ENCODE measurements around the gene TBC1D23. TPM values are rescaled to one million over a fixed set of nuclear protein-coding genes. Genes with fewer than 3 reads are reported as not detected.

The TBC1D23 gene
- total and polyA plus RNA-seq, 9 of the 15 experiments (the other 6 are each of a cell fraction or from before 2014, with no cell fraction given) = 23.4 to 85.8 (median 43.7) TPM

- FAIRE-seq = no peak
- no peak for DNase-seq (ENCODE audit: extremely low read depth in 1 of 4, low spot score in 3 of 4)
- Histone ChIP-seq H3K4me2 (ENCODE audit: insufficient read depth, low read length) (no peak overlapping the region), H3K9me1 (ENCODE audit: control insufficient read depth, insufficient read depth, low read length) (no peaks in the 10 kb centered on the region), H3K9ac (ENCODE audit: insufficient read depth in 1 of 2, low read depth in 2 of 2, low read length in 2 of 2) (no peak overlapping the region), H4K20me1 (replicated peaks; ENCODE audit: control insufficient read depth, insufficient read depth, low read length) (no peaks in the 10 kb centered on the region), H3K79me2 (ENCODE audit: control insufficient read depth, insufficient read depth, low read length) (peaks cover 7% of the 10 kb centered on the region; the same call in 2 of the 3 replicates), H2AFZ (ENCODE audit: low read depth, low read length) (no peak overlapping the region), H3K36me3 (ENCODE audit: control insufficient read depth, insufficient read depth, low read length) (peaks cover 6% of the 10 kb centered on the region; the same call in 1 of the 3 replicates), H3K9me3 (replicated peaks; ENCODE audit: control insufficient read depth, insufficient read depth, low read depth, low read length) (no peaks in the 10 kb centered on the region), H3K4me1 (replicated peaks in 1 of 2; ENCODE audit: control insufficient read depth in 2 of 2, insufficient read depth in 2 of 2, low read length in 2 of 2) (peaks cover 9 to 14% of the 10 kb centered on the region in 2 experiments; a peak in 4 of 5 replicates), H3K27me3 (ENCODE audit: control insufficient read depth in 2 of 2, insufficient read depth in 2 of 2, low read length in 2 of 2) (no peaks in the 10 kb centered on the region), H3K27ac (ENCODE audit: extremely low read depth, low read depth, low read length) (no peak overlapping the region), H3K4me3 (no peak overlapping the region)
- TF ChIP-seq NFIC (IDR thresholded peaks at IDR 0.05) = peak; percentile 31; the same call in 1 of the 2 replicates
- TF ChIP-seq MAZ (CRISPR knock-in tag; conservative IDR thresholded peaks at IDR 0.05 in 1 of 2, IDR thresholded peaks at IDR 0.05 in 1 of 2) = no peak
- in situ Hi-C loops (cut with MboI) = no loop called here
- ATAC-seq = no peak
- intact Hi-C loops (cut with micrococcal nuclease) = no loop called here
- no TSS peak for BruUV-seq (replicated peaks)
- ChIA-PET CTCF (ENCODE audit: low intra/inter-chr PET ratio) (no interaction called here), POLR2A (interaction anchor here (0.6 to 1.3 kb wide), 2 partner anchors 8 to 10 kb away, joined by 3 to 4 read pairs; no protein-coding TSS in a partner anchor)
- WGBS (ENCODE audit: insufficient coverage, low coverage, missing lambda C conversion rate) = 44% methylated on average over 8 of the region's 10 CpGs
These were observed 78.1 kb downstream of the TBC1D23 start for GRCh38 chr3:100338911-100339310.

- no peaks in the 10 kb centered on the region for H4K20me1 ChIP-seq (replicated peaks; ENCODE audit: control insufficient read depth, insufficient read depth, low read length)
- in situ Hi-C loops (cut with MboI) = no loop called here
- H3K79me2 ChIP-seq (ENCODE audit: control insufficient read depth, insufficient read depth, low read length) = peaks cover 6% of the 10 kb centered on the region; the same call in 2 of the 3 replicates
- BruUV-seq (replicated peaks) = no TSS peak
- intact Hi-C loops (cut with micrococcal nuclease) = no loop called here
- 83% methylated on average over 5 of the region's 5 CpGs for WGBS (ENCODE audit: insufficient coverage, low coverage, missing lambda C conversion rate)
- ATAC-seq = no peak
- ChIA-PET POLR2A (interaction anchor here (1.3 kb wide), 1 partner anchor 9 kb away, joined by 4 read pairs; no protein-coding TSS in a partner anchor), CTCF (ENCODE audit: low intra/inter-chr PET ratio) (no interaction called here)
- H3K9me3 ChIP-seq (replicated peaks; ENCODE audit: control insufficient read depth, insufficient read depth, low read depth, low read length) = no peaks in the 10 kb centered on the region
- no peak for DNase-seq (ENCODE audit: extremely low read depth in 1 of 4, low spot score in 3 of 4)
- no peak overlapping the region for H3K4me2 ChIP-seq (ENCODE audit: insufficient read depth, low read length)
- no peak overlapping the region for H3K4me3 ChIP-seq
- no peaks in the 10 kb centered on the region for H3K9me1 ChIP-seq (ENCODE audit: control insufficient read depth, insufficient read depth, low read length)
- H3K36me3 ChIP-seq (ENCODE audit: control insufficient read depth, insufficient read depth, low read length) = peaks cover 6% of the 10 kb centered on the region; the same call in 2 of the 3 replicates
- H3K4me1 ChIP-seq (replicated peaks in 1 of 2; ENCODE audit: control insufficient read depth in 2 of 2, insufficient read depth in 2 of 2, low read length in 2 of 2) = peaks cover 7 to 9% of the 10 kb centered on the region in 2 experiments; a peak in 4 of 5 replicates
- no peaks in the 10 kb centered on the region for H3K27me3 ChIP-seq (ENCODE audit: control insufficient read depth in 2 of 2, insufficient read depth in 2 of 2, low read length in 2 of 2)
- H3K9ac ChIP-seq (ENCODE audit: insufficient read depth in 1 of 2, low read depth in 2 of 2, low read length in 2 of 2) = no peak overlapping the region
- no peak for FAIRE-seq
- no peak overlapping the region for H2AFZ ChIP-seq (ENCODE audit: low read depth, low read length)
- no peak overlapping the region for H3K27ac ChIP-seq (ENCODE audit: extremely low read depth, low read depth, low read length)
- no peak for TF ChIP-seq ASH1L (IDR thresholded peaks at IDR 0.05; ENCODE audit: borderline replicate concordance, low read depth, partially characterized antibody)
- no peak for TF ChIP-seq SRSF1 (IDR thresholded peaks at IDR 0.05; ENCODE audit: low read depth, low read length)
- no peak for TF ChIP-seq TGIF2 (CRISPR knock-in tag; IDR thresholded peaks at IDR 0.05)
- TF ChIP-seq CBX1 (IDR thresholded peaks at IDR 0.05; ENCODE audit: low read depth) = no peak
- no peak for TF ChIP-seq HSF4 (CRISPR knock-in tag; IDR thresholded peaks at IDR 0.05; ENCODE audit: borderline replicate concordance)
- no peak for TF ChIP-seq ZNF12 (CRISPR knock-in tag; IDR thresholded peaks at IDR 0.05)
- TF ChIP-seq HBP1 (CRISPR knock-in tag; IDR thresholded peaks at IDR 0.05) = no peak
- no peak for TF ChIP-seq ZEB2 (IDR thresholded peaks at IDR 0.05)
- TF ChIP-seq LARP7 (IDR thresholded peaks at IDR 0.05) = no peak
- no peak for TF ChIP-seq ZNF77 (CRISPR knock-in tag; IDR thresholded peaks at IDR 0.05)
- TF ChIP-seq ETV1 (tag; conservative IDR thresholded peaks at IDR 0.05; ENCODE audit: low read depth) = no peak
These were observed 79.0 kb downstream of the TBC1D23 start for GRCh38 chr3:100339786-100340185.

Data from K562 (cell line).